HG03039 (cell line): Measurements from ENCODE around the gene AHI1.

Source experiments
- ATAC-seq: cut with Tn5 transposase; IDR thresholded peaks from one replicate; pipeline ENCODE4 v1.9.1; 2021; ENCODE audit warnings: mild to moderate bottlenecking, moderate library complexity; ENCODE audit not compliant: unreplicated experiment

AHI1 gene

DNA sequence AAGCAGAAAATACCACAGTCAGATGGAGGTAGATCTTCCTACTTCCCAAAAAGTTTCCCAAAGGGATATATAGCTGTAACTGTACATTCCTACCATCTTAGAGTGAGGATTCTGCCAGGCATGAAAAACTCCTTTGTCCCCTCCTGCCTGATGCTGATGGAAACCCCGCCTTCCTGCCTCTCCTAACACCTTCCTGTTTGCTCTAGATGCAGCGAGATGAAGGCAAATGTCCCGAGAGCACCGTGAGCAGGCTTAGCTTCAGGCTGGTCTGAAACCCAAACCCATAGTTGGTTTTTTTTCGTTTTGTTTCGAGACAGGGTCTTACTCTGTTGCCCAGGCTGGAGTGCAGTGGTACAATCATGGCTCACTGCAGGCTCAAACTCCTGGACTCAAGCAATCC is 260.8 kb downstream of the AHI1 start:
- no peak for ATAC-seq

DNA sequence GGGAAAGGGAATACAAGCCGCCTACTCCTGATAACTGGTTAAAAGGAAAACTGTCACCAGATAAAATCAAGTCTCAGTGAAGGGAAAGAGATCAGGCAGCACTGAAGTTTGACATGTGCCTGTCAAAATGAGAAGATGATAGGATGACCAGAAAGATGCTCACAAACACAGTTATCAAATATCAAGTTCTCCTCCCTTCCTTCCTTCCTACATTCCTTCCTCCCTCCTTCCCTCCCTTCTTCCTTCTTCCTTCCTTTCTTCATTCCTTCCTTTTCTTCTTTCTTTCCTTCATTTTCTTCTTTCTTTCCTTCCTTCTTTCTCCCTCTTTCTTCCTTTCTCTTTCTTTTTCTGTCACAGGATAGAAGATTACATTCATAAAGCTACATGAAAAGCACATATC is 261.2 kb downstream of the AHI1 start:
- ATAC-seq, result no peak

DNA sequence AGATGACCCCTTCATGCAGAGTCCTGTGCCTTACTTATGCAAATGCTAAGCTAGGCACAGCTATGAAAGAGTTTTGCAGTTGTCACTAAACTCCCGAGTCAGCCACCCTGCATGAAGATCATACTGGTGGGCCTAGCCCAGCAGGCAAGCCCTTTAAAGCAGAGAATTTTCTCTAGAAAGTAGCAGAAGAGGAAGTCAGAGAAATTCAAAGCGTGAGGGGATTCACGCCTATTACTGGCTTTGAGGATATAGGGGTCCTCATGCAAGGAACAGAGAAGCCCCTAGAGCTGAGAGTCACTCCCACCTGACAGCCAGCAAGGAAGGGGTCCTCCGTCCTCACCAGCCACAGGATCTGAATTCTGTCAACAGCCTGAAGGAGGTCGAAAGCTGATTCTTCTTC is 261.8 kb downstream of the AHI1 start:
- ATAC-seq, result no peak

DNA sequence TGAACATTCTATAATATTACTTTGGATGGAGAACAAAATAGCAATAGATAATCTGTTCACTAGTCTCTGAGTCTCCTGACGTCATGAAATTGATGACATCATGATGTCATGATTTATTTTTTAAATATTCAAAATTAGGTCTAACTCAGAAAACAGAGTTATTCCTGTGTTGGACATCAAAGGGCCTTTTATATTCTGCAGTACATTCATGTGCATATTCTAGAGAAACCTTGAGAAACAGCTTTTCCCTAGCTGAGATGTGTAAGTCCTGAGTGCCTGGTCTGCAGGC is 263.1 kb downstream of the AHI1 start:
- ATAC-seq, result no peak

DNA sequence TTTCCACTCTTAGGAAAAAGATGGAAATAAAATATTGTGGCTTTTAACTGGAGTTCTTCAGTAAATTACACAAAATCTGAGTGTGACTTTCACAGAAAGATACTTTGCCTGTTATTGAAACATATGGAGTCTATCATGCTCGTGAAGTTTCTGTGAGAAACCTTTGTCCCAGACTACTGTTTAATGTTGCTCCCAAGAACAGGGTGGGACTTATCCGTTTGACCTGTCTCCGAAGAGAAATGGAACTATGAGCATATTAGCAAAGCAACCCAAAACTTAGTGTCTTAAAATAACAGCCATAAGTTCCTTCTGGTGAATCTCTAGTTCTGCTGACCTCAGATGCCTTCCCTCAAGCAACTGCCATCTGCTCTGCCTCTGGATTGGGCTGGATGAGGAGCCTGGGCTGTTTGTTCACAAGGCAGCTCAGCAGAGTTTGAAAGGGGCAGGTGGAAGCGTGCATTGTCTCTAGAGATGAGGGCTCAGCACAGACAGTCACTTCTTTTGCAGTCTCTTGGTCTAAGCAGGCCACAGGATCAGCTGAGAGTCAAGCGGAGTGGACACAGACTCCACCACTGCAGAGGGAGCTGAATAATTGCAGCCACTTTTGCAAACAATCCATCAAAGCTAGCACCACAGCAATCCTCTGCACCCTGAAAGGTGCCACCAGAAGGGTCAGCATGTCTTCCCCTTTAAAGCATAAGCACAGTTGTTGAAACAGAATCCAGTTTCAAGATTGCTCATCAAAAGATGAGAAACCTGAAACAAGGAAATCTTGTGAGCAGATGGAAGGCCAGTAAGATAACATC is 263.7 kb downstream of the AHI1 start:
- no peak for ATAC-seq
